OCI-LY7 (cell line): ENCODE measurements around the gene MAML3. TPM values are rescaled to one million over a fixed set of nuclear protein-coding genes. Genes with fewer than 3 reads are reported as not detected.

ENCODE experiments used
- BruUV-seq: library from RNA; stranded (reverse); fragments of 400-500 nt; replicated peaks from 2 replicates; lab custom pipeline; 2021; lab: Mats Ljungman, UMichigan
- CTCF ChIA-PET: fragments of 300-600 bp; sonication (Branson Sonifier 250); formaldehyde crosslinking; loops from one replicate; lab custom pipeline; 2022; ENCODE audit warnings: antibody characterized with exemption; ENCODE audit not compliant: unreplicated experiment; lab: Charles Lee
- POLR2A ChIA-PET: fragments of 300-600 bp; sonication (Branson Sonifier 250); formaldehyde crosslinking; loops from one replicate; lab custom pipeline; 2022; ENCODE audit warnings: antibody characterized with exemption; lab: Charles Lee
- DNase-seq: peaks from one replicate; pipeline ENCODE4 v3.0.0-alpha.2; 2015; ENCODE audit warnings: low spot score
- H2AFZ ChIP-seq: fragments of 200-600 bp; sonication (generic), shearing (Covaris generic); 2 replicates; pipeline ENCODE4 v1.6.1; 2014; ENCODE audit warnings: mild to moderate bottlenecking, antibody characterized with exemption, low read length, moderate library complexity
- H3K27ac ChIP-seq: fragments of 200-600 bp; sonication (generic); 2 replicates; pipeline ENCODE4 v1.5.1; 2014; ENCODE audit warnings: mixed run types, low read depth, mild to moderate bottlenecking, moderate library complexity, low read length, inconsistent platforms; ENCODE audit not compliant: poor library complexity, severe bottlenecking
- H3K36me3 ChIP-seq: fragments of 200-600 bp; sonication (generic); 2 replicates; pipeline ENCODE4 v1.6.1; 2014; ENCODE audit warnings: mild to moderate bottlenecking, antibody characterized with exemption, low read length, moderate library complexity, mixed read lengths; ENCODE audit not compliant: insufficient read depth
- H3K4me1 ChIP-seq: fragments of 200-600 bp; sonication (generic); 2 replicates; pipeline ENCODE4 v1.5.1; 2014; ENCODE audit warnings: mild to moderate bottlenecking, low read length; ENCODE audit not compliant: insufficient read depth, poor library complexity, severe bottlenecking
- H3K4me2 ChIP-seq: fragments of 200-600 bp; sonication (generic); 2 replicates; pipeline ENCODE4 v1.6.1; 2014; ENCODE audit warnings: mild to moderate bottlenecking, low read length
- H3K4me3 ChIP-seq: fragments of 200-600 bp; sonication (generic); 2 replicates; pipeline ENCODE4 v1.5.1; 2014; ENCODE audit warnings: mild to moderate bottlenecking, low read depth, low read length; ENCODE audit not compliant: poor library complexity, severe bottlenecking
- H3K79me2 ChIP-seq: fragments of 200-600 bp; sonication (generic); 2 replicates; pipeline ENCODE4 v1.6.1; 2016; ENCODE audit warnings: low read depth, mild to moderate bottlenecking, low read length, moderate library complexity, mixed read lengths; ENCODE audit not compliant: insufficient read depth
- H3K9me2 ChIP-seq: fragments of 200-600 bp; sonication (generic); 2 replicates; pipeline ENCODE4 v1.6.1; 2016; ENCODE audit warnings: mild to moderate bottlenecking, low read length, mixed read lengths; ENCODE audit not compliant: insufficient read depth
- H3K9me3 ChIP-seq: fragments of 200-600 bp; sonication (generic); 2 replicates; pipeline ENCODE4 v1.6.1; 2014; ENCODE audit warnings: mild to moderate bottlenecking, mixed run types, low read length, mixed read lengths
- H4K20me1 ChIP-seq: fragments of 200-600 bp; sonication (generic); 2 replicates; pipeline ENCODE4 v1.6.1; 2014; ENCODE audit warnings: mild to moderate bottlenecking, antibody characterized with exemption, low read length, moderate library complexity, mixed read lengths; ENCODE audit not compliant: insufficient read depth
- EZH2phosphoT487 ChIP-seq: fragments of 200-600 bp; sonication (generic); IDR thresholded peaks from 2 replicates; pipeline ENCODE4 v1.6.1; 2018; ENCODE audit warnings: low read depth, borderline replicate concordance, mild to moderate bottlenecking, mixed run types, antibody characterized with exemption, low read length, moderate library complexity, mixed read lengths
- intact Hi-C: fragments of 100-400 bp; cut with micrococcal nuclease; formaldehyde crosslinking; loops from one replicate; pipeline ENCODE4 v1.10.0; 2022; ENCODE audit not compliant: unreplicated experiment
- total RNA-seq, 2 experiments: library from RNA; depleted of rRNA in 1 of 2; stranded (reverse); fragments of >200 nt in 1 of 2; shearing (Covaris generic) in 1 of 2; gene quantifications; 2 replicates each; pipeline ENCODE4 v1.2.3, GENCODE V29; 2014 to 2022
- TF ChIP-seq, protein P1 (sequence below): fragments of 200-600 bp; sonication (generic); conservative IDR thresholded peaks from 2 replicates; pipeline ENCODE4 v1.5.1; 2014; ENCODE audit warnings: mild to moderate bottlenecking, antibody characterized with exemption, low read length, moderate library complexity, mixed read lengths

MAML3 gene
- total RNA-seq, 2 experiments from 2014 or later, result 0.80 to 1.2 TPM

GRCh38 chr4:140180577-140180976 lies 26.6 kb upstream of the MAML3 start:
- Histone ChIP-seq H3K9me2 (no peaks in the 10 kb centered on the region), H3K27ac (no peak overlapping the region), H3K4me3 (no peak overlapping the region), H4K20me1 (no peaks in the 10 kb centered on the region), H2AFZ (no peak overlapping the region), H3K4me2 (no peak overlapping the region), H3K4me1 (no peaks in the 10 kb centered on the region), H3K9me3 (no peaks in the 10 kb centered on the region), H3K79me2 (no peaks in the 10 kb centered on the region), H3K36me3 (no peaks in the 10 kb centered on the region)
- ChIA-PET POLR2A (interaction anchor here (0.5 to 0.7 kb wide), 3 partner anchors 32 to 441 kb away, joined by 3 to 4 read pairs (median 3); no protein-coding TSS in a partner anchor), CTCF (no interaction called here)
- no TSS peak for BruUV-seq
- no peak for DNase-seq
- TF ChIP-seq, protein P1, sequence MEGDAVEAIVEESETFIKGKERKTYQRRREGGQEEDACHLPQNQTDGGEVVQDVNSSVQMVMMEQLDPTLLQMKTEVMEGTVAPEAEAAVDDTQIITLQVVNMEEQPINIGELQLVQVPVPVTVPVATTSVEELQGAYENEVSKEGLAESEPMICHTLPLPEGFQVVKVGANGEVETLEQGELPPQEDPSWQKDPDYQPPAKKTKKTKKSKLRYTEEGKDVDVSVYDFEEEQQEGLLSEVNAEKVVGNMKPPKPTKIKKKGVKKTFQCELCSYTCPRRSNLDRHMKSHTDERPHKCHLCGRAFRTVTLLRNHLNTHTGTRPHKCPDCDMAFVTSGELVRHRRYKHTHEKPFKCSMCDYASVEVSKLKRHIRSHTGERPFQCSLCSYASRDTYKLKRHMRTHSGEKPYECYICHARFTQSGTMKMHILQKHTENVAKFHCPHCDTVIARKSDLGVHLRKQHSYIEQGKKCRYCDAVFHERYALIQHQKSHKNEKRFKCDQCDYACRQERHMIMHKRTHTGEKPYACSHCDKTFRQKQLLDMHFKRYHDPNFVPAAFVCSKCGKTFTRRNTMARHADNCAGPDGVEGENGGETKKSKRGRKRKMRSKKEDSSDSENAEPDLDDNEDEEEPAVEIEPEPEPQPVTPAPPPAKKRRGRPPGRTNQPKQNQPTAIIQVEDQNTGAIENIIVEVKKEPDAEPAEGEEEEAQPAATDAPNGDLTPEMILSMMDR, result no peak
- TF ChIP-seq EZH2phosphoT487, result no peak
- intact Hi-C loops, result no loop called here

GRCh38 chr4:140176735-140177134 lies 22.8 kb upstream of the MAML3 start:
- POLR2A ChIA-PET, result no interaction called here
- intact Hi-C loops, result no loop called here
- no peak overlapping the region for H2AFZ ChIP-seq
- no peaks in the 10 kb centered on the region for H3K9me3 ChIP-seq
- H3K79me2 ChIP-seq, result no peaks in the 10 kb centered on the region
- no peak for DNase-seq
- no peak overlapping the region for H3K4me3 ChIP-seq
- H3K27ac ChIP-seq, result no peak overlapping the region
- BruUV-seq, result no TSS peak
- no peaks in the 10 kb centered on the region for H3K9me2 ChIP-seq
- no peak for TF ChIP-seq EZH2phosphoT487
- TF ChIP-seq, protein P1, result no peak
- no peaks in the 10 kb centered on the region for H4K20me1 ChIP-seq
- CTCF ChIA-PET, result no interaction called here
- H3K36me3 ChIP-seq, result no peaks in the 10 kb centered on the region
- no peak overlapping the region for H3K4me2 ChIP-seq
- H3K4me1 ChIP-seq, result no peaks in the 10 kb centered on the region

GRCh38 chr4:140174543-140174942 lies 20.6 kb upstream of the MAML3 start:
- H3K4me3 ChIP-seq, result no peak overlapping the region
- no peaks in the 10 kb centered on the region for H3K9me3 ChIP-seq
- no peaks in the 10 kb centered on the region for H3K79me2 ChIP-seq
- ChIA-PET POLR2A (no interaction called here), CTCF (no interaction called here)
- no peak overlapping the region for H2AFZ ChIP-seq
- no peak overlapping the region for H3K4me2 ChIP-seq
- H4K20me1 ChIP-seq, result no peaks in the 10 kb centered on the region
- TF ChIP-seq, protein P1, result no peak
- TF ChIP-seq EZH2phosphoT487, result no peak
- H3K27ac ChIP-seq, result no peak overlapping the region
- H3K36me3 ChIP-seq, result no peaks in the 10 kb centered on the region
- H3K4me1 ChIP-seq, result no peaks in the 10 kb centered on the region
- intact Hi-C loops, result no loop called here
- BruUV-seq, result no TSS peak
- no peak for DNase-seq
- no peaks in the 10 kb centered on the region for H3K9me2 ChIP-seq
